H9 (cell line): ENCODE results near the gene JKAMP. TPM values are rescaled to one million over a fixed set of nuclear protein-coding genes. Genes with fewer than 3 reads are reported as not detected.

Experiments
- DNase-seq: peaks from one replicate; pipeline ENCODE4 v3.0.0-alpha.2; 2017
- H2AFZ ChIP-seq: one replicate; pipeline ENCODE4 v1.6.1; 2013; ENCODE audit warnings: mild to moderate bottlenecking, low read length, control low read depth, moderate library complexity
- H2AK5ac ChIP-seq: 2 replicates; pipeline ENCODE4 v1.6.1; 2013; ENCODE audit warnings: low read length, control low read depth, mixed read lengths; ENCODE audit not compliant: insufficient read length
- H2BK120ac ChIP-seq: one replicate; pipeline ENCODE4 v1.6.1; 2013; ENCODE audit warnings: low read depth, mild to moderate bottlenecking, low read length, control low read depth, inconsistent platforms; ENCODE audit not compliant: poor library complexity, severe bottlenecking
- H2BK12ac ChIP-seq: 2 replicates; pipeline ENCODE4 v1.6.1; 2013; ENCODE audit warnings: low read length, control low read depth, mixed read lengths, low read depth; ENCODE audit not compliant: insufficient read length
- H2BK15ac ChIP-seq: 2 replicates; pipeline ENCODE4 v1.6.1; 2013; ENCODE audit warnings: low read depth, low read length, control low read depth
- H2BK20ac ChIP-seq: one replicate; pipeline ENCODE4 v1.6.1; 2013; ENCODE audit warnings: low read depth, mild to moderate bottlenecking, low read length, control low read depth, inconsistent platforms; ENCODE audit not compliant: poor library complexity, severe bottlenecking
- H2BK5ac ChIP-seq: 2 replicates; pipeline ENCODE4 v1.6.1; 2013; ENCODE audit warnings: low read length, control low read depth, mixed read lengths; ENCODE audit not compliant: insufficient read length
- H3K14ac ChIP-seq: 2 replicates; pipeline ENCODE4 v1.6.1; 2013; ENCODE audit warnings: low read length, control low read depth; ENCODE audit not compliant: insufficient read depth
- H3K18ac ChIP-seq: 2 replicates; pipeline ENCODE4 v1.6.1; 2013; ENCODE audit warnings: low read depth, mild to moderate bottlenecking, mixed read lengths, low read length, control low read depth; ENCODE audit not compliant: insufficient read length
- H3K23ac ChIP-seq: 2 replicates; pipeline ENCODE4 v1.6.1; 2013; ENCODE audit warnings: low read length, control low read depth, mixed read lengths, low read depth; ENCODE audit not compliant: insufficient read length
- H3K23me2 ChIP-seq: 2 replicates; pipeline ENCODE4 v1.6.1; 2013; ENCODE audit warnings: low read depth, mild to moderate bottlenecking, mixed read lengths, low read length, control low read depth; ENCODE audit not compliant: insufficient read length, poor library complexity, severe bottlenecking
- H3K27ac ChIP-seq: 2 replicates; pipeline ENCODE4 v1.5.1; 2013; ENCODE audit warnings: low read length, control low read depth, mixed read lengths, low read depth; ENCODE audit not compliant: insufficient read length
- H3K27me3 ChIP-seq: 2 replicates; pipeline ENCODE4 v1.6.1; 2013; ENCODE audit warnings: low read length, control low read depth, inconsistent platforms; ENCODE audit not compliant: insufficient read depth
- H3K4ac ChIP-seq: 2 replicates; pipeline ENCODE4 v1.6.1; 2013; ENCODE audit warnings: low read depth, mild to moderate bottlenecking, control low read depth, inconsistent platforms, low read length, moderate library complexity
- H3K4me1 ChIP-seq: 2 replicates; pipeline ENCODE4 v1.6.1; 2013; ENCODE audit warnings: low read length, control low read depth, inconsistent platforms; ENCODE audit not compliant: insufficient read depth
- H3K4me2 ChIP-seq: 2 replicates; pipeline ENCODE4 v1.6.1; 2013; ENCODE audit warnings: low read length, control low read depth, mixed read lengths; ENCODE audit not compliant: insufficient read length, insufficient read depth
- H3K56ac ChIP-seq: 2 replicates; pipeline ENCODE4 v1.6.1; 2013; ENCODE audit warnings: low read depth, mild to moderate bottlenecking, mixed read lengths, low read length, control low read depth; ENCODE audit not compliant: insufficient read length
- H3K79me1 ChIP-seq: 2 replicates; pipeline ENCODE4 v1.6.1; 2013; ENCODE audit warnings: low read depth, mild to moderate bottlenecking, moderate library complexity, low read length, control low read depth, inconsistent platforms; ENCODE audit not compliant: insufficient read depth, poor library complexity, severe bottlenecking
- H3K79me2 ChIP-seq: 2 replicates; pipeline ENCODE4 v1.6.1; 2013; ENCODE audit warnings: low read length, control low read depth, inconsistent platforms; ENCODE audit not compliant: insufficient read depth
- H3K9ac ChIP-seq: 2 replicates; pipeline ENCODE4 v1.6.1; 2013; ENCODE audit warnings: low read length, control low read depth, mixed read lengths; ENCODE audit not compliant: insufficient read length; ENCODE audit errors: extremely low read depth
- H3K9me3 ChIP-seq: one replicate; pipeline ENCODE4 v1.6.1; 2013; ENCODE audit warnings: low read depth, low read length, inconsistent platforms; ENCODE audit not compliant: control insufficient read depth
- H3T11ph ChIP-seq: one replicate; pipeline ENCODE4 v1.6.1; 2013; ENCODE audit warnings: mild to moderate bottlenecking, low read length, control low read depth, inconsistent platforms
- H4K20me1 ChIP-seq: one replicate; pipeline ENCODE4 v1.6.1; 2013; ENCODE audit not compliant: control insufficient read depth, insufficient read length, insufficient read depth
- H4K5ac ChIP-seq: 2 replicates; pipeline ENCODE4 v1.6.1; 2013; ENCODE audit warnings: low read depth, mild to moderate bottlenecking, mixed read lengths, low read length, control low read depth; ENCODE audit not compliant: insufficient read length
- H4K8ac ChIP-seq: replicated peaks from 2 replicates; pipeline ENCODE4 v1.6.1; 2013; ENCODE audit warnings: low read length, control low read depth, mixed read lengths, low read depth; ENCODE audit not compliant: insufficient read length
- H4K91ac ChIP-seq: 2 replicates; pipeline ENCODE4 v1.6.1; 2013; ENCODE audit warnings: low read depth, mild to moderate bottlenecking, moderate library complexity, mixed read lengths, low read length, control low read depth; ENCODE audit not compliant: insufficient read length
- H3K27ac Mint-ChIP-seq, 3 experiments: 2 replicates in 2 of 3; 3 replicates in 1 of 3; pipeline ENCODE4 v1.8.0; 2020 to 2021; ENCODE audit warnings: mixed read lengths in 3 of 3, mild to moderate bottlenecking in 1 of 3, moderate library complexity in 1 of 3
- H3K27me3 Mint-ChIP-seq: 2 replicates; pipeline ENCODE4 v1.8.0; 2021; ENCODE audit warnings: low read depth, mild to moderate bottlenecking, moderate library complexity, mixed read lengths
- H3K36me3 Mint-ChIP-seq, 3 experiments: 2 replicates in 2 of 3; 3 replicates in 1 of 3; pipeline ENCODE4 v1.8.0; 2020 to 2021; ENCODE audit warnings: low read depth in 3 of 3, mixed read lengths in 3 of 3; ENCODE audit not compliant: insufficient read depth in 1 of 3
- H3K4me1 Mint-ChIP-seq, 2 experiments: 2 replicates each; pipeline ENCODE4 v1.8.0; 2020; ENCODE audit warnings: mixed read lengths in 2 of 2
- H3K4me3 Mint-ChIP-seq, 2 experiments: 2 replicates in 1 of 2; 3 replicates in 1 of 2; pipeline ENCODE4 v1.8.0; 2020 to 2021; ENCODE audit warnings: mild to moderate bottlenecking in 2 of 2, mixed read lengths in 2 of 2, moderate library complexity in 1 of 2
- H3K9me3 Mint-ChIP-seq, 2 experiments: 2 replicates in 1 of 2; 3 replicates in 1 of 2; pipeline ENCODE4 v1.8.0; 2020; ENCODE audit warnings: mild to moderate bottlenecking in 2 of 2, mixed read lengths in 2 of 2, moderate library complexity in 1 of 2
- CTCF ChIP-seq: fragments of 200-600 bp; sonication (generic); conservative IDR thresholded peaks from 3 replicates; pipeline ENCODE4 v1.8.0; 2021; ENCODE audit warnings: antibody characterized with exemption, mild to moderate bottlenecking
- WGBS: extraction: QIAGEN DNeasy Blood & Tissue Kit; methylation state at CpG from one replicate; pipeline ENCODE4 v1.1.7; 2013; ENCODE audit warnings: missing lambda C conversion rate, low lambda C conversion rate, mixed read lengths; ENCODE audit not compliant: insufficient read length; ENCODE audit errors: extremely low coverage; 5-methylcytosine and 5-hydroxymethylcytosine counted together
- total RNA-seq: library from RNA; stranded (reverse); gene quantifications from 2 replicates; pipeline ENCODE4 v1.2.1, GENCODE V29; 2021

JKAMP gene
- total RNA-seq, 1 experiment from 2014 or later, result 33.8 TPM

GRCh38 chr14:59529189-59529588 is 44.9 kb downstream of the JKAMP start:
- Histone ChIP-seq H4K91ac (no peak overlapping the region), H2BK120ac (no peak overlapping the region), H2BK5ac (no peak overlapping the region), H2AK5ac (no peak overlapping the region), H3K56ac (no peak overlapping the region), H3K9me3 (no peaks in the 10 kb centered on the region), H3K79me2 (no peaks in the 10 kb centered on the region), H3K23me2 (no peaks in the 10 kb centered on the region), H2BK15ac (no peak overlapping the region), H3K79me1 (no peaks in the 10 kb centered on the region), H4K8ac (no peak overlapping the region), H3K27ac (no peak overlapping the region), H4K20me1 (no peaks in the 10 kb centered on the region), H3T11ph (no peak overlapping the region), H2BK12ac (no peak overlapping the region), H3K18ac (no peak overlapping the region), H4K5ac (no peak overlapping the region), H3K4me2 (no peak overlapping the region), H3K4me1 (no peaks in the 10 kb centered on the region), H2BK20ac (no peak overlapping the region), H3K9ac (no peak overlapping the region), H2AFZ (no peak overlapping the region), H3K23ac (no peak overlapping the region), H3K14ac (no peak overlapping the region), H3K4ac (no peak overlapping the region), H3K27me3 (no peaks in the 10 kb centered on the region)
- Mint-ChIP-seq H3K36me3 (no peaks in the 10 kb centered on the region), H3K4me1 (peaks cover 2 to 5% of the 10 kb centered on the region in 2 experiments; a peak in 2 of 4 replicates), H3K9me3 (peaks cover 0 to 2% of the 10 kb centered on the region in 2 experiments; a peak in 3 of 5 replicates), H3K27ac (no peak overlapping the region), H3K27me3 (no peaks in the 10 kb centered on the region), H3K4me3 (no peak overlapping the region)
- no peak for TF ChIP-seq CTCF
- DNase-seq, result no peak
- no CpG with 5 or more reads among the region's 2 CpGs for WGBS
